Neural cell (in vitro differentiated cells): ENCODE data around the gene CPZ.

Source experiments
- EZH2 ChIP-seq: fragments of 200-600, 300-800 bp; shearing (Covaris generic), sonication (generic); IDR thresholded peaks from 2 replicates; pipeline ENCODE4 v1.6.1; 2014; ENCODE audit warnings: antibody characterized with exemption, low read length, borderline replicate concordance, mild to moderate bottlenecking; ENCODE audit not compliant: insufficient read depth, poor library complexity, severe bottlenecking
- POLR2AphosphoS5 ChIP-seq: IDR thresholded peaks from 2 replicates; pipeline ENCODE4 v1.6.1; 2012
- TF ChIP-seq, protein P1 (sequence below): fragments of 450-650 bp; IDR thresholded peaks from 2 replicates; pipeline ENCODE4 v1.5.1; 2014; ENCODE audit warnings: antibody characterized with exemption, mild to moderate bottlenecking, moderate library complexity; ENCODE audit not compliant: poor library complexity, severe bottlenecking

DNA sequence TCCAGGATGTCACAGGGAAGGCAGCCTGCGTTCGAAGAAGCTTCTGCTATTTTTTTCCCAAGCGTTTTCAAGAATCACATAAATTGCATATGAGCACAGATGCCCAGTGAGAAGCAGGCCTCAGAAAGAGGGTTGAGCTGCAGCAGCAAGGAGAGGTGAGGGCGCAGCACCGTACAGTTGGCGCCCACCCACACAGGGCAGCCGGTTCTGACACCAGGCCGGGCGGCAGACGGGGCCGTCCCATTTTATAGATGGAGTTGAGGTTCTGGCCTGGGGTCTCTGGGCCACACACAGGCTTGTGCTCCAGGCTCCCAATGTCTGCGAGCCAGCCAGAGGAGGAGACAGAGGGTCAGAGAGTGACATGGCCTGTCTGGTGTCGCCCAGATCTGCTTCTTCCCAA, 22.8 kb downstream of the CPZ start:
- no peak for TF ChIP-seq EZH2
- TF ChIP-seq, protein P1, sequence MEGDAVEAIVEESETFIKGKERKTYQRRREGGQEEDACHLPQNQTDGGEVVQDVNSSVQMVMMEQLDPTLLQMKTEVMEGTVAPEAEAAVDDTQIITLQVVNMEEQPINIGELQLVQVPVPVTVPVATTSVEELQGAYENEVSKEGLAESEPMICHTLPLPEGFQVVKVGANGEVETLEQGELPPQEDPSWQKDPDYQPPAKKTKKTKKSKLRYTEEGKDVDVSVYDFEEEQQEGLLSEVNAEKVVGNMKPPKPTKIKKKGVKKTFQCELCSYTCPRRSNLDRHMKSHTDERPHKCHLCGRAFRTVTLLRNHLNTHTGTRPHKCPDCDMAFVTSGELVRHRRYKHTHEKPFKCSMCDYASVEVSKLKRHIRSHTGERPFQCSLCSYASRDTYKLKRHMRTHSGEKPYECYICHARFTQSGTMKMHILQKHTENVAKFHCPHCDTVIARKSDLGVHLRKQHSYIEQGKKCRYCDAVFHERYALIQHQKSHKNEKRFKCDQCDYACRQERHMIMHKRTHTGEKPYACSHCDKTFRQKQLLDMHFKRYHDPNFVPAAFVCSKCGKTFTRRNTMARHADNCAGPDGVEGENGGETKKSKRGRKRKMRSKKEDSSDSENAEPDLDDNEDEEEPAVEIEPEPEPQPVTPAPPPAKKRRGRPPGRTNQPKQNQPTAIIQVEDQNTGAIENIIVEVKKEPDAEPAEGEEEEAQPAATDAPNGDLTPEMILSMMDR: no peak
- no peak for TF ChIP-seq POLR2AphosphoS5
